Smooth muscle cell (in vitro differentiated cells): Measurements from ENCODE around the gene MYPN. TPM values are rescaled to one million over a fixed set of nuclear protein-coding genes. Genes with fewer than 3 reads are reported as not detected.

Source experiments
- DNase-seq: peaks from one replicate; lab custom pipeline; 2025; ENCODE audit not compliant: unreplicated experiment; lab: John Stamatoyannopoulos, UW
- H2AFZ ChIP-seq: fragments of 200-600 bp; sonication (generic); 2 replicates; pipeline ENCODE4 v1.6.0; 2016; ENCODE audit warnings: antibody characterized with exemption, low read depth, mild to moderate bottlenecking
- H3F3A ChIP-seq: fragments of 200-600 bp; sonication (generic); 2 replicates; pipeline ENCODE4 v1.6.0; 2017; ENCODE audit warnings: antibody characterized with exemption, low read depth
- H3K27ac ChIP-seq: fragments of 200-600 bp; sonication (generic); 2 replicates; pipeline ENCODE4 v1.5.1; 2016; ENCODE audit warnings: low read depth, mild to moderate bottlenecking
- H3K27me3 ChIP-seq: fragments of 200-600 bp; sonication (generic); 2 replicates; pipeline ENCODE4 v1.6.1; 2016; ENCODE audit warnings: low read depth, mild to moderate bottlenecking
- H3K36me3 ChIP-seq: fragments of 200-600 bp; sonication (generic); 2 replicates; pipeline ENCODE4 v1.5.1; 2016; ENCODE audit warnings: low read depth
- H3K4me1 ChIP-seq: fragments of 200-600 bp; sonication (generic); 2 replicates; pipeline ENCODE4 v1.5.1; 2016; ENCODE audit warnings: low read depth
- H3K4me2 ChIP-seq: fragments of 200-600 bp; sonication (generic); 2 replicates; pipeline ENCODE4 v1.6.0; 2016; ENCODE audit warnings: mild to moderate bottlenecking
- H3K4me3 ChIP-seq: fragments of 200-600 bp; sonication (generic); 2 replicates; pipeline ENCODE4 v1.5.1; 2016; ENCODE audit warnings: mild to moderate bottlenecking
- H3K79me2 ChIP-seq: fragments of 200-600 bp; sonication (generic); 2 replicates; pipeline ENCODE4 v1.6.0; 2016; ENCODE audit warnings: low read depth, mild to moderate bottlenecking
- H3K9ac ChIP-seq: fragments of 200-600 bp; sonication (generic); 2 replicates; pipeline ENCODE4 v1.6.0; 2016; ENCODE audit warnings: low read depth
- H3K9me3 ChIP-seq: fragments of 200-600 bp; sonication (generic); replicated peaks from 2 replicates; pipeline ENCODE4 v1.5.1; 2016; ENCODE audit warnings: low read depth
- H4K20me1 ChIP-seq: fragments of 200-600 bp; sonication (generic); 2 replicates; pipeline ENCODE4 v1.6.0; 2016; ENCODE audit warnings: low read depth
- WGBS: methylation state at CpG from one replicate; pipeline ENCODE4 v1.1.7; 2016; ENCODE audit warnings: low lambda C conversion rate; 5-methylcytosine and 5-hydroxymethylcytosine counted together
- polyA plus RNA-seq: library from polyadenylated mRNA; unstranded; fragments of >200 nt; fragmentation: Nextera tagmentation; extraction: Ambion mirVana; gene quantifications from 2 replicates; pipeline ENCODE4 v1.2.1, GENCODE V29; 2016
- total RNA-seq: library from RNA; depleted of rRNA; stranded (reverse); fragments of >200 nt; gene quantifications from 2 replicates; pipeline ENCODE4 v1.2.3, GENCODE V29; 2014
- TF ChIP-seq, protein P1 (sequence below): fragments of 200-600 bp; sonication (generic); IDR thresholded peaks from 2 replicates; pipeline ENCODE4 v1.5.1; 2017; ENCODE audit warnings: borderline replicate concordance, mild to moderate bottlenecking, antibody characterized with exemption; ENCODE audit not compliant: insufficient read depth, poor library complexity, severe bottlenecking

Gene MYPN
- total and polyA plus RNA-seq, 2 experiments from 2014 or later, result 0.03 to 0.13 TPM

DNA sequence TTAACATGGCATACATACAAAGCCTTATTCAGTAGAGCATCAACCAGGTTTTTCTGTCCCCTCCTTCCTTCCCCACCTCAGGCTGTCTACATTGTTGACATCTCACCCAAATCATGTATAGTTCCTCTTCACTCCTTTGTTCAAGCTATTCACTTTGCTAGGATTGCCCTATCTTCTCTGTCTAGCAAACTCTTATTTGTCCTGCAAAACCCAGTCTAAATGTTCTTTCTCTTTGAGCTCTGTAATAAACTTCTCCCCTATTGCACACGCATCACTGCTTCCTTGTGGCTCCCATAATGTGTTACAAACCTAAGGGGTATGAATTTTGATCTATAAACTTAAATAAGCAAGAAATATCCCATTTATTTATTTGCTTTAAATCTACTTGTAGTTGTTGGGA, 36.8 kb downstream of the MYPN start:
- Histone ChIP-seq H3K27ac (no peak overlapping the region), H3K4me2 (no peak overlapping the region), H3K9me3 (no peaks in the 10 kb centered on the region), H3K4me1 (no peaks in the 10 kb centered on the region), H4K20me1 (no peaks in the 10 kb centered on the region), H3F3A (no peaks in the 10 kb centered on the region), H3K79me2 (no peaks in the 10 kb centered on the region), H3K27me3 (no peaks in the 10 kb centered on the region), H3K4me3 (no peak overlapping the region), H3K9ac (no peak overlapping the region), H3K36me3 (no peaks in the 10 kb centered on the region), H2AFZ (no peak overlapping the region)
- DNase-seq, result no peak
- TF ChIP-seq, protein P1, sequence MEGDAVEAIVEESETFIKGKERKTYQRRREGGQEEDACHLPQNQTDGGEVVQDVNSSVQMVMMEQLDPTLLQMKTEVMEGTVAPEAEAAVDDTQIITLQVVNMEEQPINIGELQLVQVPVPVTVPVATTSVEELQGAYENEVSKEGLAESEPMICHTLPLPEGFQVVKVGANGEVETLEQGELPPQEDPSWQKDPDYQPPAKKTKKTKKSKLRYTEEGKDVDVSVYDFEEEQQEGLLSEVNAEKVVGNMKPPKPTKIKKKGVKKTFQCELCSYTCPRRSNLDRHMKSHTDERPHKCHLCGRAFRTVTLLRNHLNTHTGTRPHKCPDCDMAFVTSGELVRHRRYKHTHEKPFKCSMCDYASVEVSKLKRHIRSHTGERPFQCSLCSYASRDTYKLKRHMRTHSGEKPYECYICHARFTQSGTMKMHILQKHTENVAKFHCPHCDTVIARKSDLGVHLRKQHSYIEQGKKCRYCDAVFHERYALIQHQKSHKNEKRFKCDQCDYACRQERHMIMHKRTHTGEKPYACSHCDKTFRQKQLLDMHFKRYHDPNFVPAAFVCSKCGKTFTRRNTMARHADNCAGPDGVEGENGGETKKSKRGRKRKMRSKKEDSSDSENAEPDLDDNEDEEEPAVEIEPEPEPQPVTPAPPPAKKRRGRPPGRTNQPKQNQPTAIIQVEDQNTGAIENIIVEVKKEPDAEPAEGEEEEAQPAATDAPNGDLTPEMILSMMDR, result no peak
- WGBS, result 88% methylated on average over 1 of the region's 1 CpG

DNA sequence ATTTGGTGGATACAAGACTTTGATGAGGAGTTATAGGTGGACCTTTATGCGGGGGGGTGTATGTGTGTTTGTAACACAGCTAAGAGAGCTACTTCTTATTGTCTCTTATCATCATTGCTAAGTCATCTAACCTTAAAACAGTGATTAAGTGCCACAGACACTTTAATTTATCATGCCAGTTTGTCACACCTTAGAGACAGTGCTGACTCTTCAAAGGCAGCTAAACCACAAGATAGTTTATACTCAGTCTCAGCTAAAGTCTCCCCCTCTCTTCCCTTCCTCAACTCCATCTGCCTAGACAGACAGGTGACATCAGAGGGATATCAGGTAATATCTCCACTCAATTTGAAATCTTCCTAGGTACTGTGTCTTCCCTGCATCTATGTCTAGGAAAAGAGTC, 42.2 kb downstream of the MYPN start:
- Histone ChIP-seq H3K4me2 (no peak overlapping the region), H3F3A (peaks cover 9% of the 10 kb centered on the region), H3K4me3 (no peak overlapping the region), H2AFZ (no peak overlapping the region), H3K27ac (no peak overlapping the region), H4K20me1 (no peaks in the 10 kb centered on the region), H3K9me3 (no peaks in the 10 kb centered on the region), H3K79me2 (no peaks in the 10 kb centered on the region), H3K36me3 (no peaks in the 10 kb centered on the region), H3K27me3 (no peaks in the 10 kb centered on the region), H3K4me1 (peaks cover 10% of the 10 kb centered on the region), H3K9ac (no peak overlapping the region)
- DNase-seq, result no peak
- WGBS, result 100% methylated on average over 1 of the region's 1 CpG
- TF ChIP-seq, protein P1, result no peak

DNA sequence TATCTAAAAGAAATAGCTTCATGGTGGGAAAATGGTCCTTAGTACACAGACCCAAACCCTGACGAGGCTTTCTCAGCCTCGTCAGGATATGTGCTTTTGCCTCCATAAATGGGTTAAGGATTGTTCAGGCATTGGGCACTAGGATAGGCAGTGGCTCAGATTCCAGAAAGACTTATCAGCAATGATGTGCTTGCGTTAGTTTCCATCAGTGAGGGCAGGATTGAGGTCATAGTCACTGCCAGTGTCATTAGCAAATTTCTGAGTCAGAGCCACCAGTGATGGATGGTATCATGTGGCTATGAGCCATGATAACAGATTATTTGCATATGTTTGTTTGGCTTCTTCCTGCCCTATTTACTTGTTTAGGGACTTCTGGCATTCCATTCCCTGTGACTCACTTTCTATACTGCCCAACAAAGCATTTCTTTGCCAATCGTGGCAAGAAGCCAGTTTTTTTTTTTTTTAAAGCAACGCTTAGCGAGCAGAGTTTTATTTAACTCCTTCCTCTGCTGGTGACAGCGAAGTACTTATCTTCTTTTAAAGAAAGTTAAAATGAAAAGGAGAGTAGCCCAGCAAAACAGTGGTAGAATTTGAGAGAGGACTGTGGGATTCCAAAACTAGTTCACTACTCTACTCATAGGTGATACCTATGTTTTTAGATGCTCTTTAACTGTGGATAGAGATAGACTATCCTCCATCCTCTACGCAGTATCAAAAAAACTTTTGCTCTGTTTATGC, 44.4 kb downstream of the MYPN start:
- WGBS, result 3% methylated on average over 8 of the region's 8 CpGs
- Histone ChIP-seq H3K4me1 (peaks cover 10% of the 10 kb centered on the region), H3K79me2 (no peaks in the 10 kb centered on the region), H3K4me2 (peak overlapping the region; percentile 71), H3K27me3 (no peaks in the 10 kb centered on the region), H2AFZ (peak overlapping the region; percentile 40), H4K20me1 (no peaks in the 10 kb centered on the region), H3K27ac (peak overlapping the region; percentile 81), H3K9ac (peak overlapping the region; percentile 50), H3K36me3 (no peaks in the 10 kb centered on the region), H3K4me3 (no peak overlapping the region), H3K9me3 (no peaks in the 10 kb centered on the region), H3F3A (peaks cover 9% of the 10 kb centered on the region)
- DNase-seq, result no peak
- TF ChIP-seq, protein P1, result no peak

DNA sequence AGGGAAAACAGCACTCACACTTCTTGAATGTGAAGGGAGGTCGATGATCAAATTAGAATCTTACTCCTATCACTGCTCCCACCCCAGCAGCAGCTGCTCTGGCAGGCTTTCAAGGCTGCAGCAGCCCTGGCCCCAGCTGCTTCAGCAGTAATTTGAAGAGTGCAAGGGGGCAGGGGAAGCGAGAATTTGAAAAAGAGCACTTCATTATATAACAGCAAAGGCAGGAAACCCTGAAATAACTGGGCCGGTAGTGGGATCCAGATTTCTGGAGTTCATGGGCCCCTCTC, 44.9 kb downstream of the MYPN start:
- peak overlapping the region; percentile 40 for H2AFZ ChIP-seq
- no peaks in the 10 kb centered on the region for H3K36me3 ChIP-seq
- H3F3A ChIP-seq, result peaks cover 9% of the 10 kb centered on the region
- WGBS, result 4% methylated on average over 3 of the region's 3 CpGs
- H3K9ac ChIP-seq, result peak overlapping the region; percentile 46
- H3K79me2 ChIP-seq, result no peaks in the 10 kb centered on the region
- H3K4me1 ChIP-seq, result peaks cover 10% of the 10 kb centered on the region
- H3K4me2 ChIP-seq, result peak overlapping the region; percentile 71
- TF ChIP-seq, protein P1, result no peak
- H3K27ac ChIP-seq, result peak overlapping the region; percentile 81
- no peak for DNase-seq
- no peaks in the 10 kb centered on the region for H3K27me3 ChIP-seq
- no peaks in the 10 kb centered on the region for H4K20me1 ChIP-seq
- no peak overlapping the region for H3K4me3 ChIP-seq
- H3K9me3 ChIP-seq, result no peaks in the 10 kb centered on the region
